Liver (tissue), 9 donors: ENCODE data around the gene GCGR. TPM values are rescaled to one million over a fixed set of nuclear protein-coding genes. Genes with fewer than 3 reads are reported as not detected.

Experiments
- DNase-seq: peaks from one replicate; pipeline ENCODE4 v3.0.0-alpha.2; 2017; ENCODE audit warnings: low spot score
- H3K27ac ChIP-seq, 2 donors: one replicate each; pipeline ENCODE4 v1.7.0; 2013; ENCODE audit warnings: inconsistent platforms in 2 of 2, low read length in 2 of 2, control low read depth in 1 of 2, low read depth in 1 of 2, mild to moderate bottlenecking in 1 of 2
- H3K27me3 ChIP-seq, 4 donors: one replicate each; pipeline versions ENCODE4 v1.6.1 to v1.7.0; 2013; ENCODE audit warnings: low read length in 3 of 4, inconsistent platforms in 1 of 4, mild to moderate bottlenecking in 1 of 4, moderate library complexity in 1 of 4; ENCODE audit not compliant: control insufficient read depth in 4 of 4, insufficient read depth in 4 of 4
- H3K36me3 ChIP-seq, 4 donors: one replicate each; pipeline versions ENCODE4 v1.6.1 to v1.7.0; 2013; ENCODE audit warnings: low read length in 3 of 4, mild to moderate bottlenecking in 3 of 4, low read depth in 1 of 4, moderate library complexity in 1 of 4; ENCODE audit not compliant: control insufficient read depth in 4 of 4, insufficient read depth in 3 of 4
- H3K4me1 ChIP-seq, 4 donors: one replicate each; pipeline versions ENCODE4 v1.6.1 to v1.7.0; 2013; ENCODE audit warnings: low read length in 3 of 4, mild to moderate bottlenecking in 3 of 4, moderate library complexity in 1 of 4; ENCODE audit not compliant: control insufficient read depth in 4 of 4, insufficient read depth in 4 of 4
- H3K4me3 ChIP-seq, 3 donors: one replicate each; pipeline versions ENCODE4 v1.6.1 to v1.7.0; 2013; ENCODE audit warnings: low read length in 3 of 3, control low read depth in 1 of 3, low read depth in 1 of 3, mild to moderate bottlenecking in 1 of 3
- H3K9ac ChIP-seq, 2 donors: one replicate each; pipeline ENCODE4 v1.7.0; 2013; ENCODE audit warnings: low read length in 2 of 2, mild to moderate bottlenecking in 2 of 2, moderate library complexity in 2 of 2, control low read depth in 1 of 2, low read depth in 1 of 2
- H3K9me3 ChIP-seq, 4 donors: one replicate each; pipeline versions ENCODE4 v1.6.1 to v1.7.0; 2013; ENCODE audit warnings: low read length in 3 of 4; ENCODE audit not compliant: control insufficient read depth in 4 of 4
- ATF3 ChIP-seq: IDR thresholded peaks from 2 replicates; pipeline ENCODE4 v1.6.1; 2016; ENCODE audit warnings: antibody characterized with exemption
- EGR1 ChIP-seq, 2 donors: IDR thresholded peaks; 2 replicates each; pipeline ENCODE4 v1.6.1; 2016 to 2018; ENCODE audit warnings: antibody characterized with exemption in 2 of 2, low read depth in 2 of 2
- GABPA ChIP-seq, 2 donors: IDR thresholded peaks in 1 of 2; conservative IDR thresholded peaks in 1 of 2; 2 replicates each; pipeline ENCODE4 v1.6.1; 2016; ENCODE audit warnings: antibody characterized with exemption in 2 of 2, mild to moderate bottlenecking in 1 of 2, moderate library complexity in 1 of 2
- HNF4A ChIP-seq, 2 donors: conservative IDR thresholded peaks; 2 replicates each; pipeline ENCODE4 v1.6.1; 2016; ENCODE audit warnings: antibody characterized with exemption in 2 of 2, mild to moderate bottlenecking in 2 of 2
- JUND ChIP-seq, 2 donors: IDR thresholded peaks; 2 replicates each; pipeline ENCODE4 v1.6.1; 2016; ENCODE audit warnings: antibody characterized with exemption in 2 of 2
- MAX ChIP-seq: IDR thresholded peaks from 2 replicates; pipeline ENCODE4 v1.6.1; 2016; ENCODE audit warnings: antibody characterized with exemption
- NR2F2 ChIP-seq: IDR thresholded peaks from 2 replicates; pipeline ENCODE4 v1.6.1; 2016; ENCODE audit warnings: antibody characterized with exemption
- RXRA ChIP-seq, 2 donors: IDR thresholded peaks; 2 replicates each; pipeline ENCODE4 v1.6.1; 2017 to 2018; ENCODE audit warnings: antibody characterized with exemption in 2 of 2, mild to moderate bottlenecking in 1 of 2
- TAF1 ChIP-seq: conservative IDR thresholded peaks from 2 replicates; pipeline ENCODE4 v1.6.1; 2016; ENCODE audit warnings: antibody characterized with exemption, mild to moderate bottlenecking
- WGBS: extraction: QIAGEN DNeasy Blood & Tissue Kit; methylation state at CpG from one replicate; pipeline ENCODE4 v1.1.7; 2013; 5-methylcytosine and 5-hydroxymethylcytosine counted together
- polyA plus RNA-seq, 2 donors: library from polyadenylated mRNA; stranded (reverse) in 1 of 2; unstranded in 1 of 2; fragments of 200-250 nt in 1 of 2; fragments of >200 nt in 1 of 2; fragmentation: Nextera tagmentation in 1 of 2; extraction: Ambion mirVana in 1 of 2; gene quantifications; one replicate each; pipeline versions ENCODE4 v1.2.1 to v1.2.3, GENCODE V29; 2013 to 2015
- total RNA-seq, 2 donors: library from RNA; depleted of rRNA; stranded (reverse); fragments of >200 nt; gene quantifications; one replicate each; pipeline ENCODE4 v1.2.3, GENCODE V29; 2014
- TF ChIP-seq, protein P1 (sequence below): IDR thresholded peaks from 2 replicates; pipeline ENCODE4 v1.6.1; 2016; ENCODE audit warnings: antibody characterized with exemption, mild to moderate bottlenecking
- TF ChIP-seq, protein P2 (sequence below): fragments of 150-350 bp; IDR thresholded peaks from 2 replicates; pipeline ENCODE4 v1.5.1; 2017; ENCODE audit warnings: improper control_type of control experiment, low read depth, low read length; ENCODE audit not compliant: missing input control
- donor health status: healthy.
- donor health status: healthy.
- donor health status: healthy.
- donor health status: healthy.
- donor health status: healthy.

The GCGR gene
- total and polyA plus RNA-seq, 4 donors = 20.7 to 72.0 (median 48.9) TPM

DNA sequence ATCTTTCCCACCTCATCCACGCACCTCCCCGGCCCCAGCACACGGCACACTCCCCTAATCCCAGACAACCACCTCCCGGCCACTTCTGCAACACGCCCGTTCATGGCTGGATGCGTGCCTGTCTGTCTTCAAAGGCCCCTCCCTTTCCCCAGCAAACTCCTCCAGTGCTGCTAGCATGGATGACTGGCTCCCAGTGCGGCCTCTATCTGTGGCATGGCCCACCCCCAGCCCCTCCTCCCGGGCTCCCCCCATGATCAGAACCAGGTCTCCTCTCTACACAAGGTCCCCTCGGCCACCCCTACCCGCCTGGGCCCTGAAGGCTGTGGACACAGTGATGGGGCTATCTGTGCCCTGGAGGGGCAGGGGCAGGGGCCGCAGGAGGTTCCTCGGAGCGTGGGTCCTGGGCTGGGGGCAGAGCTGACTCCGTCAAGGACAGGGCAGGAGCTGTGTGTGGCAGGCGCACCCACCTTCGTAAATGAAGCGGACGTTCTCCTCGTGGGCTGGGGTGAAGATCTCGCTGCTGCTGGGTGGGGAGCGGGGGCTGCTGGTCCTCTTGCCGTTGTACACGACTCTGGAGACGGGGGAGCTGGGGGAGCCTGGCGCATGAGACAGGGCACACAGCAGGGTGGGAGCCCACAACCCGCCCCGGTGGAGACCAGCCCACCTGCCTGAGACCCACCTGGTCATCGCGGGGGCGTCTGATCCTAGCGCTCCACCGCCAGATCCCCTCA lies 20.0 kb downstream of the GCGR start (continued):
- TF ChIP-seq, protein P1, sequence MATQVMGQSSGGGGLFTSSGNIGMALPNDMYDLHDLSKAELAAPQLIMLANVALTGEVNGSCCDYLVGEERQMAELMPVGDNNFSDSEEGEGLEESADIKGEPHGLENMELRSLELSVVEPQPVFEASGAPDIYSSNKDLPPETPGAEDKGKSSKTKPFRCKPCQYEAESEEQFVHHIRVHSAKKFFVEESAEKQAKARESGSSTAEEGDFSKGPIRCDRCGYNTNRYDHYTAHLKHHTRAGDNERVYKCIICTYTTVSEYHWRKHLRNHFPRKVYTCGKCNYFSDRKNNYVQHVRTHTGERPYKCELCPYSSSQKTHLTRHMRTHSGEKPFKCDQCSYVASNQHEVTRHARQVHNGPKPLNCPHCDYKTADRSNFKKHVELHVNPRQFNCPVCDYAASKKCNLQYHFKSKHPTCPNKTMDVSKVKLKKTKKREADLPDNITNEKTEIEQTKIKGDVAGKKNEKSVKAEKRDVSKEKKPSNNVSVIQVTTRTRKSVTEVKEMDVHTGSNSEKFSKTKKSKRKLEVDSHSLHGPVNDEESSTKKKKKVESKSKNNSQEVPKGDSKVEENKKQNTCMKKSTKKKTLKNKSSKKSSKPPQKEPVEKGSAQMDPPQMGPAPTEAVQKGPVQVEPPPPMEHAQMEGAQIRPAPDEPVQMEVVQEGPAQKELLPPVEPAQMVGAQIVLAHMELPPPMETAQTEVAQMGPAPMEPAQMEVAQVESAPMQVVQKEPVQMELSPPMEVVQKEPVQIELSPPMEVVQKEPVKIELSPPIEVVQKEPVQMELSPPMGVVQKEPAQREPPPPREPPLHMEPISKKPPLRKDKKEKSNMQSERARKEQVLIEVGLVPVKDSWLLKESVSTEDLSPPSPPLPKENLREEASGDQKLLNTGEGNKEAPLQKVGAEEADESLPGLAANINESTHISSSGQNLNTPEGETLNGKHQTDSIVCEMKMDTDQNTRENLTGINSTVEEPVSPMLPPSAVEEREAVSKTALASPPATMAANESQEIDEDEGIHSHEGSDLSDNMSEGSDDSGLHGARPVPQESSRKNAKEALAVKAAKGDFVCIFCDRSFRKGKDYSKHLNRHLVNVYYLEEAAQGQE = no peak
- TF ChIP-seq HNF4A (conservative IDR thresholded peaks at IDR 0.05) = no peak
- no peak for TF ChIP-seq TAF1
- TF ChIP-seq NR2F2 = no peak
- TF ChIP-seq RXRA (IDR thresholded peaks at IDR 0.05) = no peak
- TF ChIP-seq JUND (IDR thresholded peaks at IDR 0.05) = no peak

DNA sequence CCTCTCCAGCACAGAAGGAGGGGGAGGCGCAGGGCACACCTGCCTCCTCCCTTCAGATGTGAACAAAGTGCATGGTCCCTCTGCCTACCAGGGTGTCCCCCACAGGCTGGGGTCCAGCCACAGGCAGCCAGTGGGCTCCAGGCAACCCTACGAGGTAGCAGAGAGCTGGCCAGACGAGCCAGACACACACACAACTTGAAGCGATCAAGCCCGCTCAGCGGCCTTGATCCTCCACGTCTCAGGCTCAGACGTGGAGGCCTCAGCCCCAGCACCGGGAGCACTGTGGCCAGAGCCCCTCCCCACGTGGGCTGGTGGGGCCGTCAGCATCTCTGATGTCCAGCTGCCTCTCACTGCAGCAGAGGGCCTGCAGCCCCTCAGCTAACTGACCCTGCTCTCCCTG lies 20.6 kb downstream of the GCGR start:
- Histone ChIP-seq H3K4me1 (peaks cover 8 to 22% (median 16%) of the 10 kb centered on the region in 4 donors), H3K27ac (no peak overlapping the region), H3K36me3 (peaks cover 0 to 5% (median 0%) of the 10 kb centered on the region in 4 donors), H3K9me3 (no peaks in the 10 kb centered on the region), H3K27me3 (no peaks in the 10 kb centered on the region), H3K9ac (no peak overlapping the region), H3K4me3 (no peak overlapping the region)
- DNase-seq = no peak
- no peak for TF ChIP-seq JUND (IDR thresholded peaks at IDR 0.05)
- WGBS = 92% methylated on average over 11 of the region's 11 CpGs

DNA sequence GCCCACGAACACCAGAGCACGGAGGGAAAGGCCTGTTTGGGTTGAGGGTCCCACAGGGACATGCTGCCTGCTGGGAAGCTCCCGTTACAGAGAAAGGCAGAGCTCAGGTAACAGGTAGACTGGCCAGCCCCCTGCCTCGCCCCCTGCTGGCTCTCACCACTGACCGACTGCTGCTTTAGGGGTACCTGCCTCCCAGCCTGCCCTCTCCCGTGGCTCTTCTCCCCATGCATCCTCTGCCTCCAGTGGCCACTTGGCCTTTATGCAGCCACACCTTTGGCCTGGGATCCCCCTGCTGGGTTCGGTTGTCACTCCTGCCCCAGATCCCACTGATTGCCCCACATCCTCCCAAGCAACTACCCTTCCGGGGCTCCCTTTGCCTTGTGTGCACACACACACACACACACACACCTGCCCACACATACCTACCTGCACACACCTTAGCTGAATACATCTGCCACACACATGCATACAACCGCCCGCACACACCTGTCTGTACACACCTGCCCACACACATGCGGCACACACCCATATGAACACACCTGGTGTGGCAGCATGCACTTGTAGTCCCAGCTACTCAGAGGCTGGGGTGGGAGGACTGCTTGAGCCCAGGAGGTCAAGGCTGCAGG lies 22.0 kb downstream of the GCGR start:
- 86% methylated on average over 11 of the region's 11 CpGs for WGBS

GRCh38 chr17:81828656-81829055 lies 24.7 kb downstream of the GCGR start:
- Histone ChIP-seq H3K4me3 (no peak overlapping the region), H3K4me1 (peaks cover 0 to 17% (median 9%) of the 10 kb centered on the region in 4 donors), H3K27me3 (no peaks in the 10 kb centered on the region), H3K9ac (no peak overlapping the region), H3K36me3 (peaks cover 0 to 5% (median 0%) of the 10 kb centered on the region in 4 donors), H3K9me3 (no peaks in the 10 kb centered on the region), H3K27ac (no peak overlapping the region)
- no peak for DNase-seq
- WGBS = 74% methylated on average over 7 of the region's 7 CpGs
- TF ChIP-seq ATF3 (no peak), NR2F2 (no peak), MAX (no peak)
- TF ChIP-seq, protein P2, sequence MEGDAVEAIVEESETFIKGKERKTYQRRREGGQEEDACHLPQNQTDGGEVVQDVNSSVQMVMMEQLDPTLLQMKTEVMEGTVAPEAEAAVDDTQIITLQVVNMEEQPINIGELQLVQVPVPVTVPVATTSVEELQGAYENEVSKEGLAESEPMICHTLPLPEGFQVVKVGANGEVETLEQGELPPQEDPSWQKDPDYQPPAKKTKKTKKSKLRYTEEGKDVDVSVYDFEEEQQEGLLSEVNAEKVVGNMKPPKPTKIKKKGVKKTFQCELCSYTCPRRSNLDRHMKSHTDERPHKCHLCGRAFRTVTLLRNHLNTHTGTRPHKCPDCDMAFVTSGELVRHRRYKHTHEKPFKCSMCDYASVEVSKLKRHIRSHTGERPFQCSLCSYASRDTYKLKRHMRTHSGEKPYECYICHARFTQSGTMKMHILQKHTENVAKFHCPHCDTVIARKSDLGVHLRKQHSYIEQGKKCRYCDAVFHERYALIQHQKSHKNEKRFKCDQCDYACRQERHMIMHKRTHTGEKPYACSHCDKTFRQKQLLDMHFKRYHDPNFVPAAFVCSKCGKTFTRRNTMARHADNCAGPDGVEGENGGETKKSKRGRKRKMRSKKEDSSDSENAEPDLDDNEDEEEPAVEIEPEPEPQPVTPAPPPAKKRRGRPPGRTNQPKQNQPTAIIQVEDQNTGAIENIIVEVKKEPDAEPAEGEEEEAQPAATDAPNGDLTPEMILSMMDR = no peak

More for the DNA sequence above, 22.0 kb downstream of the GCGR start:
- no peak overlapping the region for H3K27ac ChIP-seq
- DNase-seq = no peak
- peaks cover 0 to 5% (median 0%) of the 10 kb centered on the region in 4 donors for H3K36me3 ChIP-seq
- TF ChIP-seq GABPA (IDR thresholded peaks at IDR 0.05 in 1 of 2, conservative IDR thresholded peaks at IDR 0.05 in 1 of 2) = no peak
- no peak for TF ChIP-seq TAF1
- no peak for TF ChIP-seq EGR1 (IDR thresholded peaks at IDR 0.05; ENCODE audit: low read depth in 2 of 2)
- H3K4me3 ChIP-seq = no peak overlapping the region
- no peak overlapping the region for H3K9ac ChIP-seq
- H3K9me3 ChIP-seq = no peaks in the 10 kb centered on the region
- H3K4me1 ChIP-seq = peaks cover 8 to 22% (median 16%) of the 10 kb centered on the region in 4 donors
- no peaks in the 10 kb centered on the region for H3K27me3 ChIP-seq
